ENCODE data around the gene ADGRL2. TPM values are rescaled to one million over a fixed set of nuclear protein-coding genes. Genes with fewer than 3 reads are reported as not detected.

The ADGRL2 gene
- total RNA-seq, 1 experiment from 2014 or later, result 25.3 TPM

DNA sequence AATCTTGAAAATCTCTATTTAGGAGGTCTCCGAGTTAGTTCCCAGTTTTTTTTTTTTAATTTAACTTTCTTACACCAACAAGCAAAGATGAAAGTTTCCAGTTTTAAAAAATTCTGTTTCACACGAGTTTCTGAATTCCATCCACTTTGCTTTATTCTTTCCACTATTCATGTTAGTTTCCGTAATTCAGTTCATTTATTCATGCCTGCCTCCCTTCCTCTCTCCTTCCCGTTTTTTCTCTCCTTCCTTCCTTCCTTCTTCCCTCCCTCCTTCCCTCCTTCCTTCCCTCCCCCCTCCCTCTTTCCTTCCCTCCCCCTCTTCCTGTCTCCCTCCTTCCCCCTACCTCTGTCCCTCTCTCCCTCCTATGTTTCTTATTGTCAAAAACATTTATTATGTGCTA lies 22.3 kb downstream of the ADGRL2 start:
- ChIA-PET CTCF (no interaction called here), POLR2A (ENCODE audit: unreplicated experiment) (interaction anchor here (0.5 kb wide), 1 partner anchor 116 kb away, joined by 7 read pairs; no protein-coding TSS in a partner anchor)
- H3K4me1 ChIP-seq (replicated peaks; ENCODE audit: insufficient read depth), result no peaks in the 10 kb centered on the region
- BruUV-seq (replicated peaks), result no TSS peak
- H3K9me3 ChIP-seq (ENCODE audit: insufficient read depth, low read depth), result no peaks in the 10 kb centered on the region
- H3K27ac ChIP-seq, result no peak overlapping the region
- H3K4me3 ChIP-seq, result no peak overlapping the region
- no peak for TF ChIP-seq EZH2 (IDR thresholded peaks at IDR 0.05; ENCODE audit: low read depth)
- TF ChIP-seq, protein P1, sequence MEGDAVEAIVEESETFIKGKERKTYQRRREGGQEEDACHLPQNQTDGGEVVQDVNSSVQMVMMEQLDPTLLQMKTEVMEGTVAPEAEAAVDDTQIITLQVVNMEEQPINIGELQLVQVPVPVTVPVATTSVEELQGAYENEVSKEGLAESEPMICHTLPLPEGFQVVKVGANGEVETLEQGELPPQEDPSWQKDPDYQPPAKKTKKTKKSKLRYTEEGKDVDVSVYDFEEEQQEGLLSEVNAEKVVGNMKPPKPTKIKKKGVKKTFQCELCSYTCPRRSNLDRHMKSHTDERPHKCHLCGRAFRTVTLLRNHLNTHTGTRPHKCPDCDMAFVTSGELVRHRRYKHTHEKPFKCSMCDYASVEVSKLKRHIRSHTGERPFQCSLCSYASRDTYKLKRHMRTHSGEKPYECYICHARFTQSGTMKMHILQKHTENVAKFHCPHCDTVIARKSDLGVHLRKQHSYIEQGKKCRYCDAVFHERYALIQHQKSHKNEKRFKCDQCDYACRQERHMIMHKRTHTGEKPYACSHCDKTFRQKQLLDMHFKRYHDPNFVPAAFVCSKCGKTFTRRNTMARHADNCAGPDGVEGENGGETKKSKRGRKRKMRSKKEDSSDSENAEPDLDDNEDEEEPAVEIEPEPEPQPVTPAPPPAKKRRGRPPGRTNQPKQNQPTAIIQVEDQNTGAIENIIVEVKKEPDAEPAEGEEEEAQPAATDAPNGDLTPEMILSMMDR (conservative IDR thresholded peaks at IDR 0.05), result no peak
- H3K79me2 ChIP-seq (ENCODE audit: low read depth), result peaks cover 3% of the 10 kb centered on the region; the same call in 1 of the 2 replicates
- no peaks in the 10 kb centered on the region for H3K9me2 ChIP-seq (ENCODE audit: insufficient read depth)
- no peak for DNase-seq
- intact Hi-C loops (cut with micrococcal nuclease; ENCODE audit: unreplicated experiment), result no loop called here
- H4K20me1 ChIP-seq (ENCODE audit: insufficient read depth), result no peaks in the 10 kb centered on the region; the same call in 1 of the 2 replicates
- no peaks in the 10 kb centered on the region for H3K36me3 ChIP-seq (ENCODE audit: low read depth)
- H3F3A ChIP-seq (ENCODE audit: insufficient read depth, low read depth), result no peaks in the 10 kb centered on the region
- no peaks in the 10 kb centered on the region for H3K27me3 ChIP-seq (ENCODE audit: insufficient read depth, low read depth)
- H2AFZ ChIP-seq, result no peak overlapping the region
- no peak overlapping the region for H3K4me2 ChIP-seq

DNA sequence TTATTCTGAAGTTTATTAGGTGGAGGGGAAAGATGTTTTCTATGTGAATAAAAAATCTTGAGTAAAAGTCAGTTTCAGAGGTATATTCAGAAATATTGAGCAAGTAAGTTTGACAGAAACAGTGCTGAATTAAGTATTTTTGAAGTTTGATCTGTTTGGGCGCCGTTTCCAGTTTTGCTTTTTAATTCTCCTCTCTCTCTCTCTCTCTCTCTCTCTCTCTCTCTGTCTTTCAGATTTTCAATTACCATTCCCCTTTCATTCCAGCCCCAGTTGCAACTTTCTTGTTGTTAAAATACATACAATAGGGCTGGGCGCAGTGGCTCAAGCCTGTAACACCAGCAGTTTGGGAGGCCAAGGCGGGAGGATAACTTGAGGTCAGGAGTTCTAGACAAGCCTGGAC lies 24.0 kb downstream of the ADGRL2 start:
- peaks cover 3% of the 10 kb centered on the region; the same call in 1 of the 2 replicates for H3K79me2 ChIP-seq (ENCODE audit: low read depth)
- BruUV-seq (replicated peaks), result no TSS peak
- no peaks in the 10 kb centered on the region for H3K9me3 ChIP-seq (ENCODE audit: insufficient read depth, low read depth)
- no peak for TF ChIP-seq EZH2 (IDR thresholded peaks at IDR 0.05; ENCODE audit: low read depth)
- TF ChIP-seq, protein P1 (conservative IDR thresholded peaks at IDR 0.05), result no peak
- intact Hi-C loops (cut with micrococcal nuclease; ENCODE audit: unreplicated experiment), result no loop called here
- ChIA-PET CTCF (no interaction called here), POLR2A (ENCODE audit: unreplicated experiment) (no interaction called here)
- H3K9me2 ChIP-seq (ENCODE audit: insufficient read depth), result no peaks in the 10 kb centered on the region
- H3K27ac ChIP-seq, result no peak overlapping the region
- no peaks in the 10 kb centered on the region for H3K27me3 ChIP-seq (ENCODE audit: insufficient read depth, low read depth)
- no peaks in the 10 kb centered on the region for H3F3A ChIP-seq (ENCODE audit: insufficient read depth, low read depth)
- H3K4me2 ChIP-seq, result no peak overlapping the region
- H3K4me1 ChIP-seq (replicated peaks; ENCODE audit: insufficient read depth), result no peaks in the 10 kb centered on the region
- no peaks in the 10 kb centered on the region for H3K36me3 ChIP-seq (ENCODE audit: low read depth)
- H2AFZ ChIP-seq, result no peak overlapping the region
- DNase-seq, result no peak
- no peak overlapping the region for H3K4me3 ChIP-seq
- H4K20me1 ChIP-seq (ENCODE audit: insufficient read depth), result no peaks in the 10 kb centered on the region; the same call in 1 of the 2 replicates

DNA sequence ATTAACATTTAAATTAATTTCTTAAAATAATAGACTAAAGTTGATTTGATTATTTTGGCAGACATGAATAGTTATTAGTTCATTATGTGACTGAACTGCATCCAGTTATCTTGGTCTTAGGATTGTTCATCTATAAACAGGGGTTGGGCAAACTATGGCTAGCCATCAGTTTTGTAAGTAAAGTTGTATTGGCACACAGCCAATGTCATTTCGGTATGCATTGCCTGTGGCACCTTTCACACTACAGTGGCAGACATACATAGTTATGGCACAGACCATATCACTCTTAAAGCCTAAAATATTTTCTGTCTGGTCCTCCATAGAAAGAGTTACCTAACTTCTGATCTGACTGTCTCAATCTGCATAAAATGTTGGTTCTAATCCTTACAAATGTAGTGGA lies 27.2 kb downstream of the ADGRL2 start:
- intact Hi-C loops (cut with micrococcal nuclease; ENCODE audit: unreplicated experiment), result no loop called here
- no peak for DNase-seq
- H3K36me3 ChIP-seq (ENCODE audit: low read depth), result no peaks in the 10 kb centered on the region
- no peaks in the 10 kb centered on the region for H3K9me2 ChIP-seq (ENCODE audit: insufficient read depth)
- no TSS peak for BruUV-seq (replicated peaks)
- no peak overlapping the region for H3K27ac ChIP-seq
- H3K9me3 ChIP-seq (ENCODE audit: insufficient read depth, low read depth), result no peaks in the 10 kb centered on the region
- no peak overlapping the region for H2AFZ ChIP-seq
- H4K20me1 ChIP-seq (ENCODE audit: insufficient read depth), result no peaks in the 10 kb centered on the region
- POLR2A ChIA-PET (ENCODE audit: unreplicated experiment), result no interaction called here
- TF ChIP-seq, protein P1 (conservative IDR thresholded peaks at IDR 0.05), result no peak
- no peak for TF ChIP-seq EZH2 (IDR thresholded peaks at IDR 0.05; ENCODE audit: low read depth)
- no peaks in the 10 kb centered on the region for H3K4me1 ChIP-seq (replicated peaks; ENCODE audit: insufficient read depth)
- no peak overlapping the region for H3K4me2 ChIP-seq
- H3K4me3 ChIP-seq, result no peak overlapping the region
- CTCF ChIA-PET, result no interaction called here
- no peaks in the 10 kb centered on the region for H3F3A ChIP-seq (ENCODE audit: insufficient read depth, low read depth)
- H3K79me2 ChIP-seq (ENCODE audit: low read depth), result 0 out of 2 replicates have a peak, but pooled peaks cover 3% of the 10 kb centered on the region
- no peaks in the 10 kb centered on the region for H3K27me3 ChIP-seq (ENCODE audit: insufficient read depth, low read depth)
